GM12878 (cell line): Measurements from ENCODE around the gene CHSY3. TPM values are rescaled to one million over a fixed set of nuclear protein-coding genes. Genes with fewer than 3 reads are reported as not detected.

Experiments used
- ATAC-seq: fragments of 200-7000 bp; cut with Tn5 transposase; 3 replicates; pipeline ENCODE4 v1.9.1; 2020; ENCODE audit warnings: mild to moderate bottlenecking, moderate library complexity
- BruUV-seq: library from RNA; stranded (reverse); fragments of 400-500 nt; replicated peaks from 2 replicates; lab custom pipeline; 2021; lab: Mats Ljungman, UMichigan
- CTCF ChIA-PET: fragments of 300-600 bp; sonication (Branson Sonifier 250); formaldehyde crosslinking; extraction: SDS; loops from one replicate; lab custom pipeline; 2021; ENCODE audit warnings: inconsistent platforms; lab: Yijun Ruan, JAX
- POLR2A ChIA-PET: fragments of 350-600 bp; formaldehyde crosslinking; extraction: SDS; loops from one replicate; lab custom pipeline; 2021; ENCODE audit warnings: inconsistent platforms; lab: Charles Lee
- RAD21 ChIA-PET: fragments of 300-600 bp; sonication (Branson Sonifier 250); formaldehyde crosslinking; loops from one replicate; lab custom pipeline; 2023; ENCODE audit warnings: antibody characterized with exemption; ENCODE audit not compliant: unreplicated experiment; lab: Charles Lee
- SMC1A ChIA-PET: fragments of 300-600 bp; sonication (Branson Sonifier 250); formaldehyde crosslinking; loops from one replicate; lab custom pipeline; 2023; ENCODE audit not compliant: unreplicated experiment, uncharacterized antibody; lab: Charles Lee
- DNase-seq: peaks from one replicate; pipeline ENCODE4 v3.0.0-alpha.2; 2011; ENCODE audit warnings: low read depth, low spot score
- FAIRE-seq: peaks from 3 replicates; lab custom pipeline; 2011; peaks lifted over from hg19 to GRCh38; lab: Jason Lieb, UNC
- H2AFZ ChIP-seq: 2 replicates; pipeline ENCODE4 v1.6.0; 2011; ENCODE audit warnings: low read depth, low read length, control low read depth; ENCODE audit not compliant: control insufficient read depth
- H3K27ac ChIP-seq: 2 replicates; pipeline ENCODE4 v1.5.1; 2011; ENCODE audit warnings: control low read depth; ENCODE audit not compliant: control insufficient read depth, insufficient read depth
- H3K27me3 ChIP-seq, 2 experiments: replicated peaks in 1 of 2; 2 replicates each; pipeline versions ENCODE4 v1.6.0 to v1.6.1; 2011; ENCODE audit warnings: low read length in 1 of 2; ENCODE audit not compliant: control insufficient read depth in 2 of 2, insufficient read depth in 2 of 2
- H3K36me3 ChIP-seq, 2 experiments: 2 replicates each; pipeline ENCODE4 v1.5.1; 2011; ENCODE audit warnings: low read length in 1 of 2; ENCODE audit not compliant: control insufficient read depth in 2 of 2, insufficient read depth in 2 of 2
- H3K4me1 ChIP-seq: 2 replicates; pipeline ENCODE4 v1.6.1; 2011; ENCODE audit warnings: mild to moderate bottlenecking, low read length, moderate library complexity, mixed read lengths; ENCODE audit not compliant: control insufficient read depth, insufficient read depth
- H3K4me2 ChIP-seq: 2 replicates; pipeline ENCODE4 v1.6.0; 2011; ENCODE audit warnings: control low read depth; ENCODE audit not compliant: control insufficient read depth, insufficient read depth
- H3K4me3 ChIP-seq: fragments of 200-600 bp; sonication (generic); 2 replicates; pipeline ENCODE4 v1.5.1; 2016
- H3K79me2 ChIP-seq: 2 replicates; pipeline ENCODE4 v1.6.0; 2011; ENCODE audit warnings: low read length; ENCODE audit not compliant: control insufficient read depth, insufficient read depth
- H3K9ac ChIP-seq: 2 replicates; pipeline ENCODE4 v1.8.0; 2011; ENCODE audit warnings: low read length, control low read depth, mixed read lengths; ENCODE audit not compliant: control insufficient read depth, insufficient read depth
- H3K9me3 ChIP-seq: replicated peaks from 3 replicates; pipeline ENCODE4 v1.5.1; 2011; ENCODE audit warnings: mild to moderate bottlenecking, low read length; ENCODE audit not compliant: control insufficient read depth, insufficient read depth
- H4K20me1 ChIP-seq: 2 replicates; pipeline ENCODE4 v1.6.0; 2011; ENCODE audit not compliant: control insufficient read depth, insufficient read depth
- CREM ChIP-seq: IDR thresholded peaks from 2 replicates; pipeline ENCODE4 v1.6.1; 2014; ENCODE audit warnings: antibody characterized with exemption, low read depth
- MTA3 ChIP-seq: IDR thresholded peaks from 2 replicates; pipeline ENCODE4 v1.6.1; 2012; ENCODE audit warnings: low read length, inconsistent platforms, borderline replicate concordance
- NFYA ChIP-seq: IDR thresholded peaks from 2 replicates; pipeline ENCODE4 v1.6.1; 2011; ENCODE audit warnings: low read depth, mild to moderate bottlenecking, low read length, improper control_type of control experiment, borderline replicate concordance
- POLR2AphosphoS2 ChIP-seq: IDR thresholded peaks from 2 replicates; pipeline ENCODE4 v1.6.1; 2011; ENCODE audit warnings: low read depth, mild to moderate bottlenecking, low read length, improper control_type of control experiment, moderate library complexity
- SREBF2 ChIP-seq: IDR thresholded peaks from 2 replicates; pipeline ENCODE4 v1.6.1; 2012; ENCODE audit warnings: mild to moderate bottlenecking, low read length
- STAT3 ChIP-seq: IDR thresholded peaks from 2 replicates; pipeline ENCODE4 v1.6.1; 2011; ENCODE audit warnings: low read depth, low read length, improper control_type of control experiment
- TAF1 ChIP-seq: IDR thresholded peaks from 2 replicates; pipeline ENCODE4 v1.6.1; 2011; ENCODE audit warnings: mild to moderate bottlenecking, low read depth, low read length, borderline replicate concordance
- YY1 ChIP-seq: IDR thresholded peaks from 2 replicates; pipeline ENCODE4 v1.6.1; 2011; ENCODE audit warnings: low read depth, mild to moderate bottlenecking, low read length
- ZBED1 ChIP-seq: IDR thresholded peaks from 2 replicates; pipeline ENCODE4 v1.6.1; 2016; ENCODE audit warnings: borderline replicate concordance
- WGBS: methylation state at CpG from one replicate; pipeline ENCODE4 v1.1.6; 2016; ENCODE audit warnings: low lambda C conversion rate; ENCODE audit not compliant: insufficient replicate concordance, insufficient coverage; ENCODE audit errors: missing lambda C conversion rate; 5-methylcytosine and 5-hydroxymethylcytosine counted together
- in situ Hi-C: fragments of 300-500 bp; cut with MboI; formaldehyde crosslinking; loops from 9 replicates; pipeline ENCODE4 v1.14.3; 2018; ENCODE audit warnings: mixed read lengths
- intact Hi-C: fragments of 100-400 bp; cut with micrococcal nuclease; formaldehyde crosslinking; loops from one replicate; pipeline ENCODE4 v1.14.2; 2022; ENCODE audit not compliant: unreplicated experiment
- polyA plus RNA-seq, 11 experiments: library from polyadenylated mRNA; depleted of rRNA in 4 of 11; unstranded in 6 of 11; stranded (reverse) in 5 of 11; fragments of >200 nt; fragmentation: Nextera tagmentation in 4 of 11; fragmentation: Illumina TruSeq in 1 of 11; extraction: Ambion mirVana in 4 of 11; extraction: Trizol in 1 of 11; gene quantifications; 1 replicate in 1 of 11; 2 replicates in 10 of 11; pipeline versions ENCODE4 v1.2.1 to v1.2.3, GENCODE V29; 2011 to 2016; ENCODE audit warnings: inconsistent platforms in 2 of 11, missing spikeins in 2 of 11, low read depth in 1 of 11
- total RNA-seq, 4 experiments: library from RNA; depleted of rRNA in 3 of 4; stranded (reverse); fragments of >200 nt in 3 of 4; fragmentation: Illumina TruSeq in 1 of 4; extraction: Trizol in 1 of 4; gene quantifications; 2 replicates each; pipeline versions ENCODE4 v1.2.1 to v1.2.3, GENCODE V29; 2013 to 2021
- TF ChIP-seq, protein P1 (sequence below), 3 experiments: IDR thresholded peaks in 2 of 3; conservative IDR thresholded peaks in 1 of 3; 2 replicates each; pipeline ENCODE4 v1.5.1; 2011; ENCODE audit warnings: low read depth in 3 of 3, low read length in 3 of 3, mild to moderate bottlenecking in 3 of 3, control low read depth in 2 of 3, moderate library complexity in 2 of 3, inconsistent platforms in 1 of 3, mixed read lengths in 1 of 3; ENCODE audit not compliant: control insufficient read depth in 2 of 3, insufficient read depth in 1 of 3; ENCODE audit errors: extremely low read depth in 1 of 3
- TF ChIP-seq, protein P2 (sequence below): fragments of 450-650 bp; formaldehyde crosslinking; IDR thresholded peaks from 2 replicates; pipeline ENCODE4 v1.4.0; 2022; ENCODE audit warnings: mild to moderate bottlenecking, moderate library complexity

Gene CHSY3
- total and polyA plus RNA-seq, 10 of the 15 experiments (the other 5 are each of a cell fraction or from before 2014, with no cell fraction given): not detected

DNA sequence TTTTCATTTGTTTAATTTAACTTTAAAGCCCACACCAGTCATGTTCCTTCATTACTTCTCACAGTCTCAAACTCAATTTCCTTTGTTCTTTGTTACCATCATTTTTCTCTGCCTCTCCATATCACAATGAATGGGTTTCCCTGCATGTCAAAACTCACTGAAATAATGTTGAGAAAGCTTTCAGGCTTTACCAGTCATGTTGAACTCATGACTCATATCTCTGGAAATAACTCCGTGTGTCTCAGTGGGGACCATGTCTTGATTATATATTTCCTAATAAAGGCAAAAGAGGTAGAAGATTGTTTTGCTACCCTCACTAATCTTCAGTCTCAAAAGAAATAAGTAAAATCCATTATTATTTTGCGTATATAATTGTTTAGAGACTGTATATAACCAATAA is 231.2 kb downstream of the CHSY3 start:
- DNase-seq (no peak), FAIRE-seq (no peak)
- H3K9ac ChIP-seq: no peak overlapping the region
- RAD21 ChIA-PET: no interaction called here
- no peaks in the 10 kb centered on the region for H3K9me3 ChIP-seq
- no peak overlapping the region for H3K4me3 ChIP-seq
- TF ChIP-seq STAT3 (no peak), YY1 (no peak), ZBED1 (no peak), SREBF2 (no peak), TAF1 (no peak), MTA3 (no peak), CREM (no peak), POLR2AphosphoS2 (no peak), NFYA (no peak)
- TF ChIP-seq, protein P1, sequence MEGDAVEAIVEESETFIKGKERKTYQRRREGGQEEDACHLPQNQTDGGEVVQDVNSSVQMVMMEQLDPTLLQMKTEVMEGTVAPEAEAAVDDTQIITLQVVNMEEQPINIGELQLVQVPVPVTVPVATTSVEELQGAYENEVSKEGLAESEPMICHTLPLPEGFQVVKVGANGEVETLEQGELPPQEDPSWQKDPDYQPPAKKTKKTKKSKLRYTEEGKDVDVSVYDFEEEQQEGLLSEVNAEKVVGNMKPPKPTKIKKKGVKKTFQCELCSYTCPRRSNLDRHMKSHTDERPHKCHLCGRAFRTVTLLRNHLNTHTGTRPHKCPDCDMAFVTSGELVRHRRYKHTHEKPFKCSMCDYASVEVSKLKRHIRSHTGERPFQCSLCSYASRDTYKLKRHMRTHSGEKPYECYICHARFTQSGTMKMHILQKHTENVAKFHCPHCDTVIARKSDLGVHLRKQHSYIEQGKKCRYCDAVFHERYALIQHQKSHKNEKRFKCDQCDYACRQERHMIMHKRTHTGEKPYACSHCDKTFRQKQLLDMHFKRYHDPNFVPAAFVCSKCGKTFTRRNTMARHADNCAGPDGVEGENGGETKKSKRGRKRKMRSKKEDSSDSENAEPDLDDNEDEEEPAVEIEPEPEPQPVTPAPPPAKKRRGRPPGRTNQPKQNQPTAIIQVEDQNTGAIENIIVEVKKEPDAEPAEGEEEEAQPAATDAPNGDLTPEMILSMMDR (IDR thresholded peaks at IDR 0.05 in 2 of 3, conservative IDR thresholded peaks at IDR 0.05 in 1 of 3; ENCODE audit: control insufficient read depth in 2 of 3, extremely low read depth in 1 of 3, insufficient read depth in 1 of 3, low read depth in 3 of 3, low read length in 3 of 3): no peak
- TF ChIP-seq, protein P2, sequence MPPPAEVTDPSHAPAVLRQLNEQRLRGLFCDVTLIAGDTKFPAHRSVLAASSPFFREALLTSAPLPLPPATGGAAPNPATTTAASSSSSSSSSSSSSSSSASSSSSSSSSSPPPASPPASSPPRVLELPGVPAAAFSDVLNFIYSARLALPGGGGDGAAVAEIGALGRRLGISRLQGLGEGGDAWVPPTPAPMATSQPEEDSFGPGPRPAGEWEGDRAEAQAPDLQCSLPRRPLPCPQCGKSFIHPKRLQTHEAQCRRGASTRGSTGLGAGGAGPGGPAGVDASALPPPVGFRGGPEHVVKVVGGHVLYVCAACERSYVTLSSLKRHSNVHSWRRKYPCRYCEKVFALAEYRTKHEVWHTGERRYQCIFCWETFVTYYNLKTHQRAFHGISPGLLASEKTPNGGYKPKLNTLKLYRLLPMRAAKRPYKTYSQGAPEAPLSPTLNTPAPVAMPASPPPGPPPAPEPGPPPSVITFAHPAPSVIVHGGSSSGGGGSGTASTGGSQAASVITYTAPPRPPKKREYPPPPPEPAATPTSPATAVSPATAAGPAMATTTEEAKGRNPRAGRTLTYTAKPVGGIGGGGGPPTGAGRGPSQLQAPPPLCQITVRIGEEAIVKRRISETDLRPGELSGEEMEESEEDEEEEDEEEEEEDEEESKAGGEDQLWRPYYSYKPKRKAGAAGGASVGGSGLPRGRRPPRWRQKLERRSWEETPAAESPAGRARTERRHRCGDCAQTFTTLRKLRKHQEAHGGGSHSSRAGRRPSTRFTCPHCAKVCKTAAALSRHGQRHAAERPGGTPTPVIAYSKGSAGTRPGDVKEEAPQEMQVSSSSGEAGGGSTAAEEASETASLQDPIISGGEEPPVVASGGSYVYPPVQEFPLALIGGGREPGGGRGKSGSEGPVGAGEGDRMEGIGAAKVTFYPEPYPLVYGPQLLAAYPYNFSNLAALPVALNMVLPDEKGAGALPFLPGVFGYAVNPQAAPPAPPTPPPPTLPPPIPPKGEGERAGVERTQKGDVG (CRISPR knock-in tag): no peak
- TF ChIP-seq, all 136 proteins: peak for 0
- no peaks in the 10 kb centered on the region for H3K36me3 ChIP-seq
- ChIA-PET SMC1A (interaction anchor here (0.7 to 1.4 kb wide), 2 partner anchors 10 to 13 kb away, joined by 4 to 5 read pairs; no protein-coding TSS in a partner anchor), POLR2A (no interaction called here), CTCF (no interaction called here)
- BruUV-seq: no TSS peak
- no peak overlapping the region for H2AFZ ChIP-seq
- H3K4me2 ChIP-seq: no peak overlapping the region
- no peaks in the 10 kb centered on the region for H4K20me1 ChIP-seq
- H3K27ac ChIP-seq: no peak overlapping the region
- WGBS: 18% methylated on average over 2 of the region's 2 CpGs
- intact Hi-C loops (no loop called here), in situ Hi-C loops (no loop called here)
- no peaks in the 10 kb centered on the region for H3K4me1 ChIP-seq
- 0 out of 4 replicates have a peak, but pooled peaks cover 0 to 3% of the 10 kb centered on the region in 2 experiments for H3K27me3 ChIP-seq
- no peak for ATAC-seq
- H3K79me2 ChIP-seq: no peaks in the 10 kb centered on the region
